Testis (tissue), 3 donors: ENCODE data around the gene ZNF765. TPM values are rescaled to one million over a fixed set of nuclear protein-coding genes. Genes with fewer than 3 reads are reported as not detected.
A peak's percentile ranks its signal among the peaks of the same experiment; 100 is the strongest.

ENCODE experiments used
- DNase-seq: peaks from one replicate; pipeline ENCODE4 v3.0.0-alpha.2; 2019
- H3K27ac ChIP-seq, 2 donors: fragments of 200-600 bp; sonication (generic); one replicate each; pipeline ENCODE4 v1.5.1; 2019
- H3K27me3 ChIP-seq: fragments of 200-600 bp; sonication (generic); one replicate; pipeline ENCODE4 v1.5.1; 2019
- H3K36me3 ChIP-seq: fragments of 200-600 bp; sonication (generic); one replicate; pipeline ENCODE4 v1.5.1; 2017; ENCODE audit warnings: low read depth; ENCODE audit errors: missing control alignments
- H3K4me1 ChIP-seq: fragments of 200-600 bp; sonication (generic); one replicate; pipeline ENCODE4 v1.5.1; 2019
- H3K4me3 ChIP-seq, 2 donors: fragments of 200-600 bp; sonication (generic); one replicate each; pipeline ENCODE4 v1.5.1; 2017 to 2019
- H3K9me3 ChIP-seq: fragments of 200-600 bp; sonication (generic); one replicate; pipeline ENCODE4 v1.5.1; 2017
- POLR2A ChIP-seq: fragments of 450-650 bp; IDR thresholded peaks from one replicate; pipeline ENCODE4 v1.6.1; 2017; ENCODE audit warnings: antibody characterized with exemption, mild to moderate bottlenecking, moderate library complexity
- WGBS, 2 donors: methylation state at CpG; one replicate each; pipeline ENCODE4 v1.1.5; 2018; 5-methylcytosine and 5-hydroxymethylcytosine counted together
- intact Hi-C: fragments of 100-400 bp; cut with DNase I; formaldehyde crosslinking; loops from one replicate; pipeline ENCODE4 v1.15.1; 2023; ENCODE audit warnings: low total_unique reads
- polyA plus RNA-seq: library from polyadenylated mRNA; stranded (reverse); fragments of 350-450 nt; fragmentation: Illumina TruSeq; extraction: RNeasy Lipid Tissue Mini Kit (QIAGEN cat#74804); gene quantifications from one replicate; pipeline ENCODE4 v1.2.3, GENCODE V29; 2014; ENCODE audit warnings: low read depth, low replicate concordance; ENCODE audit not compliant: insufficient read depth
- total RNA-seq, 2 donors: library from RNA; depleted of rRNA; stranded (reverse); fragments of >200 nt; gene quantifications; one replicate each; pipeline ENCODE4 v1.2.3, GENCODE V29; 2016
- TF ChIP-seq, protein P1 (sequence below), 3 experiments: fragments of 450-650 bp in 2 of 3; fragments of 200-600 bp in 1 of 3; sonication (generic) in 1 of 3; IDR thresholded peaks; one replicate each; pipeline ENCODE4 v1.5.1; 2016 to 2019; ENCODE audit warnings: antibody characterized with exemption in 3 of 3, mild to moderate bottlenecking in 2 of 3, moderate library complexity in 1 of 3

ZNF765 gene
- total and polyA plus RNA-seq, 3 donors from 2014 or later: 6.5 to 22.4 (median 21.9) TPM

DNA sequence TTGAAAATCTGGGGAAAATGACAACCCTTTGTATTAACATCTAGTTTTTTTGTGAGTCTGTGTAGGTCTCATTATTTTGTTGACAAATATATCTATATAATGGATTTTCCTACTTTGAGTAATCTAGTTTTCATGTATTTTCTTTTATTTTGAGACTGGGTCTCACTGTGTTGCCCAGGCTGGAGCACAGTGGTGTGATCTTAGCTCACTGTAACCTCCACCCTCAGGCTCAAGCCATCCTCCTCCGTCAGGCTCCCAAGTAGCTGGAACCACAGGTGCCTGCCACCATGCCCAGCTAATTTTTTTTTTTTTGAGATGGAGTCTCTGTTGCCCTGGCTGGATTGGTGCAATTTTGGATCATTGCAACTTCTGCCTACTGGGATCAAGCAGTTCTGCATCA lies 20.2 kb upstream of the ZNF765 start:
- WGBS, 2 donors: 94 to 100% methylated on average over 1 of the region's 1 CpG
- no peaks in the 10 kb centered on the region for H3K9me3 ChIP-seq
- no peak overlapping the region for H3K4me3 ChIP-seq
- intact Hi-C loops: no loop called here
- TF ChIP-seq POLR2A: no peak
- TF ChIP-seq, protein P1, sequence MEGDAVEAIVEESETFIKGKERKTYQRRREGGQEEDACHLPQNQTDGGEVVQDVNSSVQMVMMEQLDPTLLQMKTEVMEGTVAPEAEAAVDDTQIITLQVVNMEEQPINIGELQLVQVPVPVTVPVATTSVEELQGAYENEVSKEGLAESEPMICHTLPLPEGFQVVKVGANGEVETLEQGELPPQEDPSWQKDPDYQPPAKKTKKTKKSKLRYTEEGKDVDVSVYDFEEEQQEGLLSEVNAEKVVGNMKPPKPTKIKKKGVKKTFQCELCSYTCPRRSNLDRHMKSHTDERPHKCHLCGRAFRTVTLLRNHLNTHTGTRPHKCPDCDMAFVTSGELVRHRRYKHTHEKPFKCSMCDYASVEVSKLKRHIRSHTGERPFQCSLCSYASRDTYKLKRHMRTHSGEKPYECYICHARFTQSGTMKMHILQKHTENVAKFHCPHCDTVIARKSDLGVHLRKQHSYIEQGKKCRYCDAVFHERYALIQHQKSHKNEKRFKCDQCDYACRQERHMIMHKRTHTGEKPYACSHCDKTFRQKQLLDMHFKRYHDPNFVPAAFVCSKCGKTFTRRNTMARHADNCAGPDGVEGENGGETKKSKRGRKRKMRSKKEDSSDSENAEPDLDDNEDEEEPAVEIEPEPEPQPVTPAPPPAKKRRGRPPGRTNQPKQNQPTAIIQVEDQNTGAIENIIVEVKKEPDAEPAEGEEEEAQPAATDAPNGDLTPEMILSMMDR (IDR thresholded peaks at IDR 0.05): no peak
- no peaks in the 10 kb centered on the region for H3K27me3 ChIP-seq
- H3K4me1 ChIP-seq: no peaks in the 10 kb centered on the region
- no peaks in the 10 kb centered on the region for H3K36me3 ChIP-seq
- H3K27ac ChIP-seq: no peak overlapping the region
- no peak for DNase-seq

DNA sequence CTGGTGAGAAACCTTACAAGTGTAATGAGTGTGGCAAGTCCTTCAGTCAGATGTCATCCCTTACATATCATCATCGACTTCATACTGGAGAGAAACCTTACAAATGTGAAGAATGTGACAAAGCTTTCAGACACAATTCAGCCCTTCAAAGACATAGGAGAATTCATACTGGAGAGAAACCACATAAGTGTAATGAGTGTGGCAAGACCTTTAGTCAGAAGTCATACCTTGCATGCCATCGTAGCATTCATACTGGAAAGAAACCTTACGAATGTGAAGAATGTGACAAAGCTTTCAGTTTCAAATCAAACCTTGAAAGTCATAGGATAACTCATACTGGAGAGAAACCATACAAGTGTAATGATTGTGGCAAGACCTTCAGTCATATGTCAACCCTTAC lies 13.6 kb upstream of the ZNF765 start:
- Histone ChIP-seq H3K9me3 (no peaks in the 10 kb centered on the region), H3K36me3 (no peaks in the 10 kb centered on the region), H3K27ac (no peak overlapping the region), H3K27me3 (no peaks in the 10 kb centered on the region), H3K4me1 (no peaks in the 10 kb centered on the region), H3K4me3 (no peak overlapping the region)
- intact Hi-C loops: no loop called here
- no peak for DNase-seq
- WGBS, 2 donors: 98% methylated on average over 3 of the region's 3 CpGs
- TF ChIP-seq, protein P1 (IDR thresholded peaks at IDR 0.05): no peak
- no peak for TF ChIP-seq POLR2A

DNA sequence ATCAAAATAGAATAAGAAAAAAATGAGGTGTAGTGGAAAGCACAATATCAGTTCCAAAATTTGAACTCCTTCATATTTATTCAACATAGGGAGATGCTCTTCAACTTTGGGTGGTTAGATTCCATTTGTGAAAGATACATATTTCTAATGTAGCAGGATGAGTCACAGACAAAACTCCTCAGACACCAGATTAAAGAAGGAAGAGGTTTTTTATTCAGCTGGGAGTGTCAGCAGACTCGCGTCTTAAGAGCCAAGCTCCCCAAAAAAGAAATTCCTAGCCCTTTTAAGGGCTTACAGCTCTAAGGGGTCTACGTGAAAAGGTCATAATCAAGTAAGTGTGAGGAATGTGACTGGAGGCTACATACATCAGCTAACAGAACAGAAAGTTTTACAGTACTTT lies 6.8 kb upstream of the ZNF765 start:
- Histone ChIP-seq H3K4me3 (no peak overlapping the region), H3K36me3 (no peaks in the 10 kb centered on the region), H3K9me3 (no peaks in the 10 kb centered on the region), H3K4me1 (no peaks in the 10 kb centered on the region), H3K27ac (no peak overlapping the region), H3K27me3 (no peaks in the 10 kb centered on the region)
- WGBS, 2 donors: 68 to 73% methylated on average over 3 of the region's 3 CpGs
- no peak for TF ChIP-seq POLR2A
- TF ChIP-seq, protein P1 (IDR thresholded peaks at IDR 0.05): no peak
- intact Hi-C loops: no loop called here
- DNase-seq: no peak

DNA sequence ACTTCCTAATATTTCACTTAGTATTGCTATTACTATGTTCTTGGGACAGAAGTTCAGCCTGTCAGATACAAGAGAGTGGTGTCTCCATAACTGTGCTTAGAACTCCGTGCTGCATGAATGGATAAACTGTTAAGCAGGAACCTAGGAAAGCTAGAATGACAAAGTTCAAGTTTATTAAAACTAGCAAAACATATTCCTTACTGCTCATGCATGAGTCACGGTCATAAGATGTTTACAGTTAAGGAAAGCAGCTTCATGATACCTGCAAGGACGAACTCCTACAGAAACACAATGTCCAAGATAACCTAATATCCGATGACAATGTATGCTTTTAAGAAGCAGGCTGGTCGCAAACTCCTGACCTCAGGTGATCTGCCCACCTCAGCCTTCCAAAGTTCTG lies 6.0 kb upstream of the ZNF765 start:
- 82% methylated on average over 5 of the region's 5 CpGs for WGBS, 2 donors
- Histone ChIP-seq H3K4me1 (no peaks in the 10 kb centered on the region), H3K27ac (no peak overlapping the region), H3K36me3 (no peaks in the 10 kb centered on the region), H3K4me3 (no peak overlapping the region), H3K9me3 (no peaks in the 10 kb centered on the region), H3K27me3 (no peaks in the 10 kb centered on the region)
- intact Hi-C loops: no loop called here
- no peak for DNase-seq
- no peak for TF ChIP-seq POLR2A
- TF ChIP-seq, protein P1 (IDR thresholded peaks at IDR 0.05): no peak

DNA sequence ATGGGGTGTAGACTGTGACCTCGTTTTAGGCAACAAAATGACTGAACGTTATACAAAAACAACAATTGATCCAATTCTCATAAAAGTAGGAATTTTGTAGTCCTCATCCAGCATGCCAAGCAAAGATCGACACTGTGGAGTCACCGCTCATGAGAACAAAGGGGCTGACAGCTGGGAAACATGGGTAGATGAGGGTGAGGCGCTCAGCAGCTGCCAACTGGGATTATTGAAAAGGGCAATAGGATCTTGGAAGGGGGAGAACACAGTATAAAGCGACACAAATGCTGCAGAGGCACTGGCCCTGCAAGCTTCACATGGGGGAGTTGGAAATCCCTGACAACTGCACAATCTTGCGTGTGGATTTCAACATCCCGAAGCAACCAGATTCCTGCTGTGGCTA lies 5.4 kb upstream of the ZNF765 start:
- TF ChIP-seq, protein P1 (IDR thresholded peaks at IDR 0.05): no peak
- TF ChIP-seq POLR2A: no peak
- intact Hi-C loops: no loop called here
- peak overlapping the region; percentile 32 to 49 for H3K4me3 ChIP-seq
- H3K27ac ChIP-seq: no peak overlapping the region
- H3K36me3 ChIP-seq: no peaks in the 10 kb centered on the region
- H3K9me3 ChIP-seq: no peaks in the 10 kb centered on the region
- DNase-seq: no peak
- H3K4me1 ChIP-seq: no peaks in the 10 kb centered on the region
- H3K27me3 ChIP-seq: no peaks in the 10 kb centered on the region
- 61 to 68% methylated on average over 8 of the region's 8 CpGs for WGBS, 2 donors
